GM19035 (cell line): ENCODE measurements around the gene NLGN1.
"Not testable (repeated sequence)": the region's sequence is repeated elsewhere in the genome, so short reads cannot be mapped to it uniquely, and the experiment has no call there.

Experiments
- ATAC-seq: cut with Tn5 transposase; IDR thresholded peaks from one replicate; pipeline ENCODE4 v1.9.1; 2021; ENCODE audit not compliant: unreplicated experiment

The NLGN1 gene

GRCh38 chr3:173552526-173552925 lies 155.0 kb downstream of the NLGN1 start:
- no peak for ATAC-seq

GRCh38 chr3:173553635-173554280 lies 156.2 kb downstream of the NLGN1 start:
- ATAC-seq: no peak

- no peak for ATAC-seq
These were observed 159.0 kb downstream of the NLGN1 start for GRCh38 chr3:173556546-173556945.

GRCh38 chr3:173567997-173568396 lies 170.5 kb downstream of the NLGN1 start:
- no peak for ATAC-seq

- no peak for ATAC-seq
These were observed 171.1 kb downstream of the NLGN1 start for GRCh38 chr3:173568623-173569022.

- ATAC-seq: no peak
These were observed 186.0 kb downstream of the NLGN1 start for GRCh38 chr3:173583496-173583895.

GRCh38 chr3:173584093-173584837 lies 186.7 kb downstream of the NLGN1 start:
- ATAC-seq: peak; percentile 46

- ATAC-seq: no peak
These were observed 187.6 kb downstream of the NLGN1 start for GRCh38 chr3:173584838-173585831.

- ATAC-seq: no peak
These were observed 188.6 kb downstream of the NLGN1 start for GRCh38 chr3:173586166-173586565.

GRCh38 chr3:173587055-173587454 lies 189.5 kb downstream of the NLGN1 start:
- no peak for ATAC-seq

GRCh38 chr3:173588556-173588955 lies 191.0 kb downstream of the NLGN1 start:
- ATAC-seq: no peak

GRCh38 chr3:173589116-173589515 lies 191.6 kb downstream of the NLGN1 start:
- ATAC-seq: no peak

- no peak for ATAC-seq
These were observed 193.9 kb downstream of the NLGN1 start for GRCh38 chr3:173591401-173591800.

GRCh38 chr3:173594881-173595280 lies 197.3 kb downstream of the NLGN1 start:
- not testable (repeated sequence) for ATAC-seq

GRCh38 chr3:173599673-173600072 lies 202.1 kb downstream of the NLGN1 start:
- no peak for ATAC-seq

GRCh38 chr3:173614522-173614921 lies 217.0 kb downstream of the NLGN1 start:
- no peak for ATAC-seq

GRCh38 chr3:173615661-173616060 lies 218.1 kb downstream of the NLGN1 start:
- no peak for ATAC-seq

- no peak for ATAC-seq
These were observed 219.9 kb downstream of the NLGN1 start for GRCh38 chr3:173617490-173617889.

- ATAC-seq: no peak
These were observed 220.6 kb downstream of the NLGN1 start for GRCh38 chr3:173618148-173618547.

- no peak for ATAC-seq
These were observed 221.2 kb downstream of the NLGN1 start for GRCh38 chr3:173618703-173619102.

- ATAC-seq: no peak
These were observed 224.6 kb downstream of the NLGN1 start for GRCh38 chr3:173622166-173622565.
